GM12878 (cell line): ENCODE data around the gene ACOX1. TPM values are rescaled to one million over a fixed set of nuclear protein-coding genes. Genes with fewer than 3 reads are reported as not detected.
A peak's percentile ranks its signal among the peaks of the same experiment; 100 is the strongest.

Source experiments
- ATAC-seq: fragments of 200-7000 bp; cut with Tn5 transposase; 3 replicates; pipeline ENCODE4 v1.9.1; 2020; ENCODE audit warnings: mild to moderate bottlenecking, moderate library complexity
- BruUV-seq: library from RNA; stranded (reverse); fragments of 400-500 nt; replicated peaks from 2 replicates; lab custom pipeline; 2021; lab: Mats Ljungman, UMichigan
- CTCF ChIA-PET: fragments of 300-600 bp; sonication (Branson Sonifier 250); formaldehyde crosslinking; extraction: SDS; loops from one replicate; lab custom pipeline; 2021; ENCODE audit warnings: inconsistent platforms; lab: Yijun Ruan, JAX
- POLR2A ChIA-PET: fragments of 350-600 bp; formaldehyde crosslinking; extraction: SDS; loops from one replicate; lab custom pipeline; 2021; ENCODE audit warnings: inconsistent platforms; lab: Charles Lee
- RAD21 ChIA-PET: fragments of 300-600 bp; sonication (Branson Sonifier 250); formaldehyde crosslinking; loops from one replicate; lab custom pipeline; 2023; ENCODE audit warnings: antibody characterized with exemption; ENCODE audit not compliant: unreplicated experiment; lab: Charles Lee
- SMC1A ChIA-PET: fragments of 300-600 bp; sonication (Branson Sonifier 250); formaldehyde crosslinking; loops from one replicate; lab custom pipeline; 2023; ENCODE audit not compliant: unreplicated experiment, uncharacterized antibody; lab: Charles Lee
- DNase-seq: peaks from one replicate; pipeline ENCODE4 v3.0.0-alpha.2; 2011; ENCODE audit warnings: low read depth, low spot score
- FAIRE-seq: peaks from 3 replicates; lab custom pipeline; 2011; peaks lifted over from hg19 to GRCh38; lab: Jason Lieb, UNC
- H2AFZ ChIP-seq: 2 replicates; pipeline ENCODE4 v1.6.0; 2011; ENCODE audit warnings: low read depth, low read length, control low read depth; ENCODE audit not compliant: control insufficient read depth
- H3K27ac ChIP-seq: 2 replicates; pipeline ENCODE4 v1.5.1; 2011; ENCODE audit warnings: control low read depth; ENCODE audit not compliant: control insufficient read depth, insufficient read depth
- H3K27me3 ChIP-seq, 2 experiments: replicated peaks in 1 of 2; 2 replicates each; pipeline versions ENCODE4 v1.6.0 to v1.6.1; 2011; ENCODE audit warnings: low read length in 1 of 2; ENCODE audit not compliant: control insufficient read depth in 2 of 2, insufficient read depth in 2 of 2
- H3K36me3 ChIP-seq, 2 experiments: 2 replicates each; pipeline ENCODE4 v1.5.1; 2011; ENCODE audit warnings: low read length in 1 of 2; ENCODE audit not compliant: control insufficient read depth in 2 of 2, insufficient read depth in 2 of 2
- H3K4me1 ChIP-seq: 2 replicates; pipeline ENCODE4 v1.6.1; 2011; ENCODE audit warnings: mild to moderate bottlenecking, low read length, moderate library complexity, mixed read lengths; ENCODE audit not compliant: control insufficient read depth, insufficient read depth
- H3K4me2 ChIP-seq: 2 replicates; pipeline ENCODE4 v1.6.0; 2011; ENCODE audit warnings: control low read depth; ENCODE audit not compliant: control insufficient read depth, insufficient read depth
- H3K4me3 ChIP-seq: fragments of 200-600 bp; sonication (generic); 2 replicates; pipeline ENCODE4 v1.5.1; 2016
- H3K79me2 ChIP-seq: 2 replicates; pipeline ENCODE4 v1.6.0; 2011; ENCODE audit warnings: low read length; ENCODE audit not compliant: control insufficient read depth, insufficient read depth
- H3K9ac ChIP-seq: 2 replicates; pipeline ENCODE4 v1.8.0; 2011; ENCODE audit warnings: low read length, control low read depth, mixed read lengths; ENCODE audit not compliant: control insufficient read depth, insufficient read depth
- H3K9me3 ChIP-seq: replicated peaks from 3 replicates; pipeline ENCODE4 v1.5.1; 2011; ENCODE audit warnings: mild to moderate bottlenecking, low read length; ENCODE audit not compliant: control insufficient read depth, insufficient read depth
- H4K20me1 ChIP-seq: 2 replicates; pipeline ENCODE4 v1.6.0; 2011; ENCODE audit not compliant: control insufficient read depth, insufficient read depth
- ETV6 ChIP-seq, 2 experiments: fragments of 450-650 bp in 1 of 2; IDR thresholded peaks in 1 of 2; conservative IDR thresholded peaks in 1 of 2; 2 replicates each; pipeline ENCODE4 v1.6.1; 2014; ENCODE audit warnings: antibody characterized with exemption in 1 of 2, borderline replicate concordance in 1 of 2, low read depth in 1 of 2, mild to moderate bottlenecking in 1 of 2, moderate library complexity in 1 of 2
- PKNOX1 ChIP-seq: fragments of 450-650 bp; IDR thresholded peaks from 2 replicates; pipeline ENCODE4 v1.6.1; 2016; ENCODE audit warnings: mild to moderate bottlenecking
- ZBTB40 ChIP-seq: fragments of 450-650 bp; IDR thresholded peaks from 2 replicates; pipeline ENCODE4 v1.6.1; 2016; ENCODE audit warnings: mild to moderate bottlenecking, moderate library complexity, borderline replicate concordance
- ZSCAN29 ChIP-seq: fragments of 450-650 bp; IDR thresholded peaks from 2 replicates; pipeline ENCODE4 v1.6.1; 2017; ENCODE audit warnings: mild to moderate bottlenecking, moderate library complexity
- WGBS: methylation state at CpG from one replicate; pipeline ENCODE4 v1.1.6; 2016; ENCODE audit warnings: low lambda C conversion rate; ENCODE audit not compliant: insufficient replicate concordance, insufficient coverage; ENCODE audit errors: missing lambda C conversion rate; 5-methylcytosine and 5-hydroxymethylcytosine counted together
- in situ Hi-C: fragments of 300-500 bp; cut with MboI; formaldehyde crosslinking; loops from 9 replicates; pipeline ENCODE4 v1.14.3; 2018; ENCODE audit warnings: mixed read lengths
- intact Hi-C: fragments of 100-400 bp; cut with micrococcal nuclease; formaldehyde crosslinking; loops from one replicate; pipeline ENCODE4 v1.14.2; 2022; ENCODE audit not compliant: unreplicated experiment
- polyA plus RNA-seq, 11 experiments: library from polyadenylated mRNA; depleted of rRNA in 4 of 11; unstranded in 6 of 11; stranded (reverse) in 5 of 11; fragments of >200 nt; fragmentation: Nextera tagmentation in 4 of 11; fragmentation: Illumina TruSeq in 1 of 11; extraction: Ambion mirVana in 4 of 11; extraction: Trizol in 1 of 11; gene quantifications; 1 replicate in 1 of 11; 2 replicates in 10 of 11; pipeline versions ENCODE4 v1.2.1 to v1.2.3, GENCODE V29; 2011 to 2016; ENCODE audit warnings: inconsistent platforms in 2 of 11, missing spikeins in 2 of 11, low read depth in 1 of 11
- total RNA-seq, 4 experiments: library from RNA; depleted of rRNA in 3 of 4; stranded (reverse); fragments of >200 nt in 3 of 4; fragmentation: Illumina TruSeq in 1 of 4; extraction: Trizol in 1 of 4; gene quantifications; 2 replicates each; pipeline versions ENCODE4 v1.2.1 to v1.2.3, GENCODE V29; 2013 to 2021

ACOX1 gene
- total and polyA plus RNA-seq, 10 of the 15 experiments (the other 5 are each of a cell fraction or from before 2014, with no cell fraction given), result 6.5 to 26.2 (median 21.6) TPM

- ATAC-seq (no peak), DNase-seq (no peak)
- no peaks in the 10 kb centered on the region for H4K20me1 ChIP-seq
- POLR2A ChIA-PET, result interaction anchor here (0.7 to 2.9 kb wide), 5 partner anchors 9 to 104 kb away, joined by 3 to 24 read pairs (median 7); no protein-coding TSS in a partner anchor
- SMC1A ChIA-PET, result interaction anchor here (0.6 to 2.1 kb wide), 6 partner anchors 9 to 116 kb away, joined by 3 to 10 read pairs (median 4); no protein-coding TSS in a partner anchor
- CTCF ChIA-PET, result interaction anchor here (0.6 to 1.4 kb wide), 8 partner anchors 10 to 333 kb away, joined by 3 to 7 read pairs (median 4); partner anchors contain the start of gene CDK3
- 96% methylated on average over 7 of the region's 7 CpGs for WGBS
- H3K4me2 ChIP-seq, result no peak overlapping the region
- H3K4me3 ChIP-seq, result no peak overlapping the region; the same call in 1 of the 2 replicates
- H3K9me3 ChIP-seq, result no peaks in the 10 kb centered on the region
- no peak overlapping the region for H2AFZ ChIP-seq
- no TSS peak for BruUV-seq
- peaks cover 20% of the 10 kb centered on the region for H3K79me2 ChIP-seq
- no peaks in the 10 kb centered on the region for H3K27me3 ChIP-seq
- intact Hi-C loops, result no loop called here
- no peaks in the 10 kb centered on the region for H3K36me3 ChIP-seq
- 0 out of 2 replicates have a peak overlapping the region, but pooled peaks have one; percentile 18 for H3K27ac ChIP-seq
- TF ChIP-seq PKNOX1 (no peak), ZSCAN29 (no peak), ZBTB40 (no peak), ETV6 (conservative IDR thresholded peaks at IDR 0.05 in 1 of 2, IDR thresholded peaks at IDR 0.05 in 1 of 2; ENCODE audit: borderline replicate concordance in 1 of 2, low read depth in 1 of 2) (no peak)
- TF ChIP-seq, all 136 proteins: peak for 0
- RAD21 ChIA-PET, result interaction anchor here (1.4 kb wide), 1 partner anchor 11 kb away, joined by 10 read pairs; no protein-coding TSS in a partner anchor
- Histone ChIP-seq H3K9ac (no peak overlapping the region; the same call in 1 of the 2 replicates), H3K4me1 (peaks cover 6% of the 10 kb centered on the region)
- FAIRE-seq, result no peak
- in situ Hi-C loops, result no loop called here
Measured at GRCh38 chr17:75981019-75981615, 2.2 kb upstream of the ACOX1 start.
